H1 (cell line): ENCODE results near the gene NASP. TPM values are rescaled to one million over a fixed set of nuclear protein-coding genes. Genes with fewer than 3 reads are reported as not detected.

ENCODE experiments used
- CTCF ChIA-PET: fragments of 300-600 bp; sonication (Branson Sonifier 250); formaldehyde crosslinking; loops from one replicate; lab custom pipeline; 2021; ENCODE audit not compliant: partially characterized antibody; lab: Charles Lee
- POLR2A ChIA-PET: fragments of 300-600 bp; sonication (Branson Sonifier 250); formaldehyde crosslinking; loops from one replicate; lab custom pipeline; 2021; ENCODE audit warnings: inconsistent platforms; ENCODE audit not compliant: partially characterized antibody; lab: Charles Lee
- DNase-seq, 2 experiments: peaks; one replicate each; pipeline versions ENCODE4 v3.0.0 to v3.0.0-alpha.2; 2010 to 2022; ENCODE audit warnings: low spot score in 2 of 2, low read depth in 1 of 2, mixed read lengths in 1 of 2
- FAIRE-seq: peaks from 2 replicates; lab custom pipeline; 2011; peaks lifted over from hg19 to GRCh38; lab: Jason Lieb, UNC
- H2AFZ ChIP-seq: 2 replicates; pipeline ENCODE4 v1.8.1; 2012; ENCODE audit warnings: low read length, inconsistent platforms
- H2AK5ac ChIP-seq: 2 replicates; pipeline ENCODE4 v1.6.1; 2013; ENCODE audit warnings: low read depth, low read length
- H2BK120ac ChIP-seq: replicated peaks from 2 replicates; pipeline ENCODE3; 2013; ENCODE audit warnings: low read depth, low read length, inconsistent platforms
- H2BK12ac ChIP-seq: 2 replicates; pipeline ENCODE4 v1.6.1; 2013; ENCODE audit warnings: low read depth, low read length
- H2BK15ac ChIP-seq: 2 replicates; pipeline ENCODE4 v1.6.1; 2013; ENCODE audit warnings: low read length
- H2BK20ac ChIP-seq: 2 replicates; pipeline ENCODE4 v1.6.1; 2013; ENCODE audit warnings: low read length
- H2BK5ac ChIP-seq: 2 replicates; pipeline ENCODE4 v1.6.1; 2013; ENCODE audit warnings: low read depth, low read length
- H3K14ac ChIP-seq: 2 replicates; pipeline ENCODE4 v1.6.1; 2013; ENCODE audit warnings: inconsistent platforms; ENCODE audit not compliant: insufficient read length
- H3K18ac ChIP-seq: 2 replicates; pipeline ENCODE4 v1.6.1; 2013; ENCODE audit warnings: low read length; ENCODE audit errors: extremely low read depth
- H3K23ac ChIP-seq: 2 replicates; pipeline ENCODE4 v1.6.1; 2013; ENCODE audit warnings: inconsistent platforms; ENCODE audit not compliant: insufficient read length
- H3K23me2 ChIP-seq: 2 replicates; pipeline ENCODE4 v1.6.1; 2013; ENCODE audit warnings: low read depth, low read length
- H3K27ac ChIP-seq: 2 replicates; pipeline ENCODE4 v1.6.1; 2011; ENCODE audit warnings: low read depth, low read length, inconsistent platforms
- H3K27me3 ChIP-seq, 4 experiments: replicated peaks in 1 of 4; 1 replicate in 1 of 4; 2 replicates in 3 of 4; pipeline versions ENCODE4 v1.6.1 to v1.8.1; 2011 to 2013; ENCODE audit warnings: low read length in 3 of 4, mild to moderate bottlenecking in 3 of 4, inconsistent platforms in 2 of 4, mixed read lengths in 2 of 4, moderate library complexity in 1 of 4; ENCODE audit not compliant: control insufficient read depth in 3 of 4, insufficient read depth in 3 of 4; ENCODE audit errors: extremely low read depth in 1 of 4
- H3K36me3 ChIP-seq, 4 experiments: 2 replicates each; pipeline versions ENCODE4 v1.6.1 to v1.8.1; 2011 to 2013; ENCODE audit warnings: mild to moderate bottlenecking in 4 of 4, low read length in 3 of 4, moderate library complexity in 2 of 4, control low read depth in 1 of 4, inconsistent platforms in 1 of 4; ENCODE audit not compliant: insufficient read depth in 4 of 4, control insufficient read depth in 2 of 4
- H3K4ac ChIP-seq: replicated peaks from 2 replicates; pipeline ENCODE3; 2013; ENCODE audit warnings: low read length, low read depth, mixed read lengths, inconsistent platforms; ENCODE audit not compliant: insufficient read length
- H3K4me1 ChIP-seq, 4 experiments: replicated peaks in 1 of 4; 1 replicate in 1 of 4; 2 replicates in 3 of 4; pipeline versions ENCODE4 v1.6.1 to v1.8.1; 2011 to 2013; ENCODE audit warnings: low read length in 3 of 4, inconsistent platforms in 2 of 4, mixed read lengths in 1 of 4; ENCODE audit not compliant: insufficient read depth in 4 of 4, control insufficient read depth in 3 of 4
- H3K4me2 ChIP-seq, 2 experiments: 2 replicates each; pipeline versions ENCODE4 v1.6.1 to v1.8.1; 2011 to 2013; ENCODE audit warnings: low read depth in 2 of 2, low read length in 2 of 2, control low read depth in 1 of 2, inconsistent platforms in 1 of 2, mild to moderate bottlenecking in 1 of 2; ENCODE audit not compliant: insufficient read depth in 1 of 2
- H3K4me3 ChIP-seq, 4 experiments: fragments of 200-600, 300-600 bp in 1 of 4; sonication (generic), shearing (Covaris generic), sonication (Bioruptor Twin) in 1 of 4; 2 replicates each; pipeline versions ENCODE4 v1.5.1 to v1.8.1; 2011 to 2016; ENCODE audit warnings: low read length in 4 of 4, low read depth in 3 of 4, control low read depth in 2 of 4, inconsistent platforms in 2 of 4, mild to moderate bottlenecking in 2 of 4, mixed read lengths in 1 of 4, moderate library complexity in 1 of 4; ENCODE audit not compliant: insufficient read depth in 2 of 4; ENCODE audit errors: extremely low read depth in 1 of 4
- H3K56ac ChIP-seq: replicated peaks from 2 replicates; pipeline ENCODE3; 2013; ENCODE audit warnings: low read depth, mild to moderate bottlenecking, mixed read lengths, low read length, inconsistent platforms; ENCODE audit not compliant: insufficient read length
- H3K79me1 ChIP-seq: 2 replicates; pipeline ENCODE4 v1.6.1; 2013; ENCODE audit warnings: low read depth, low read length, control low read depth
- H3K79me2 ChIP-seq, 2 experiments: 2 replicates each; pipeline versions ENCODE4 v1.6.1 to v1.8.1; 2012 to 2013; ENCODE audit warnings: low read length in 2 of 2, mild to moderate bottlenecking in 2 of 2, inconsistent platforms in 1 of 2; ENCODE audit not compliant: insufficient read depth in 2 of 2, control insufficient read depth in 1 of 2
- H3K9ac ChIP-seq, 4 experiments: replicated peaks in 1 of 4; 1 replicate in 1 of 4; 2 replicates in 3 of 4; pipeline versions ENCODE4 v1.6.1 to v1.8.1; 2011 to 2013; ENCODE audit warnings: low read depth in 3 of 4, low read length in 3 of 4, control low read depth in 2 of 4, mild to moderate bottlenecking in 2 of 4, moderate library complexity in 2 of 4, inconsistent platforms in 1 of 4; ENCODE audit errors: extremely low read depth in 1 of 4
- H3K9me3 ChIP-seq, 2 experiments: 2 replicates each; pipeline versions ENCODE4 v1.6.1 to v1.8.1; 2012 to 2013; ENCODE audit warnings: mild to moderate bottlenecking in 2 of 2, moderate library complexity in 2 of 2, control low read depth in 1 of 2, inconsistent platforms in 1 of 2, low read depth in 1 of 2, low read length in 1 of 2, mixed read lengths in 1 of 2; ENCODE audit not compliant: insufficient read depth in 2 of 2
- H4K20me1 ChIP-seq, 2 experiments: replicated peaks in 1 of 2; 2 replicates each; pipeline versions ENCODE3 to v1.8.1; 2011 to 2013; ENCODE audit warnings: inconsistent platforms in 2 of 2, low read length in 2 of 2, mild to moderate bottlenecking in 1 of 2; ENCODE audit not compliant: insufficient read depth in 2 of 2, control insufficient read depth in 1 of 2
- H4K5ac ChIP-seq: 2 replicates; pipeline ENCODE4 v1.6.1; 2013; ENCODE audit warnings: low read length, low read depth, mixed read lengths, inconsistent platforms; ENCODE audit not compliant: insufficient read length
- H4K8ac ChIP-seq: 2 replicates; pipeline ENCODE4 v1.8.0; 2013; ENCODE audit warnings: mild to moderate bottlenecking, moderate library complexity, low read length, inconsistent platforms; ENCODE audit not compliant: insufficient read depth; ENCODE audit errors: extremely low read depth
- H4K91ac ChIP-seq: replicated peaks from 2 replicates; pipeline ENCODE3; 2013; ENCODE audit warnings: low read length, mixed read lengths, inconsistent platforms; ENCODE audit not compliant: insufficient read length
- CTBP2 ChIP-seq: IDR thresholded peaks from 2 replicates; pipeline ENCODE4 v1.7.0; 2011; ENCODE audit warnings: borderline replicate concordance, mild to moderate bottlenecking, moderate library complexity, mixed read lengths, low read length; ENCODE audit not compliant: insufficient read depth, insufficient read length
- EGR1 ChIP-seq: IDR thresholded peaks from 2 replicates; pipeline ENCODE4 v1.6.1; 2011; ENCODE audit warnings: low read depth, low read length, borderline replicate concordance
- EZH2 ChIP-seq: fragments of 200-600 bp; sonication (generic); IDR thresholded peaks from 2 replicates; pipeline ENCODE4 v1.7.1; 2012; ENCODE audit warnings: low read depth, mild to moderate bottlenecking, moderate library complexity, low read length, inconsistent platforms; ENCODE audit not compliant: severe bottlenecking
- JUN ChIP-seq: IDR thresholded peaks from 2 replicates; pipeline ENCODE4 v1.6.1; 2011; ENCODE audit warnings: low read depth, mild to moderate bottlenecking, improper control_type of control experiment, low read length
- KDM4A ChIP-seq: IDR thresholded peaks from one replicate; pipeline ENCODE4 v1.7.1; 2012; ENCODE audit warnings: low read depth, mild to moderate bottlenecking, moderate library complexity, low read length, inconsistent platforms; ENCODE audit not compliant: severe bottlenecking
- KDM5A ChIP-seq: fragments of 200-600 bp; IDR thresholded peaks from 2 replicates; pipeline ENCODE4 v1.7.1; 2012; ENCODE audit warnings: mild to moderate bottlenecking, low read length, inconsistent platforms, mixed read lengths
- MAFK ChIP-seq: IDR thresholded peaks from 2 replicates; pipeline ENCODE4 v1.6.1; 2012; ENCODE audit warnings: low read depth, mild to moderate bottlenecking, improper control_type of control experiment, low read length
- MAX ChIP-seq: IDR thresholded peaks from 2 replicates; pipeline ENCODE4 v1.6.1; 2012; ENCODE audit warnings: inconsistent platforms
- NANOG ChIP-seq: IDR thresholded peaks from 2 replicates; pipeline ENCODE4 v1.6.1; 2011; ENCODE audit warnings: low read length, low read depth, mild to moderate bottlenecking, inconsistent platforms; ENCODE audit not compliant: insufficient read depth, poor library complexity, severe bottlenecking
- PHF8 ChIP-seq: fragments of 200-600 bp; sonication (generic); conservative IDR thresholded peaks from 2 replicates; pipeline ENCODE4 v1.7.1; 2012; ENCODE audit warnings: low read depth, mild to moderate bottlenecking, inconsistent platforms, low read length, moderate library complexity
- POLR2AphosphoS5 ChIP-seq: IDR thresholded peaks from 2 replicates; pipeline ENCODE4 v1.6.1; 2011; ENCODE audit warnings: low read depth, low read length
- SIX5 ChIP-seq: IDR thresholded peaks from 2 replicates; pipeline ENCODE4 v1.6.1; 2011; ENCODE audit warnings: mild to moderate bottlenecking, low read depth, low read length
- TCF12 ChIP-seq: IDR thresholded peaks from 2 replicates; pipeline ENCODE4 v1.6.1; 2011; ENCODE audit warnings: low read depth, mild to moderate bottlenecking, low read length
- WGBS, 2 experiments: shearing (Covaris generic) in 1 of 2; methylation state at CpG; one replicate each; pipeline versions ENCODE4 v1.1.6 to v1.1.7; 2013 to 2015; ENCODE audit warnings: low lambda C conversion rate in 2 of 2, mixed read lengths in 2 of 2, inconsistent platforms in 1 of 2, low coverage in 1 of 2, missing lambda C conversion rate in 1 of 2; ENCODE audit not compliant: insufficient replicate concordance in 2 of 2, insufficient coverage in 1 of 2, insufficient read length in 1 of 2; ENCODE audit errors: extremely low coverage in 1 of 2, missing lambda C conversion rate in 1 of 2; 5-methylcytosine and 5-hydroxymethylcytosine counted together
- polyA plus RNA-seq, 7 experiments: library from polyadenylated mRNA; depleted of rRNA in 3 of 7; stranded (reverse) in 5 of 7; unstranded in 2 of 7; fragments of >200 nt in 5 of 7; fragments of 200-250 nt in 2 of 7; gene quantifications; 1 replicate in 5 of 7; 2 replicates in 1 of 7; 4 replicates in 1 of 7; pipeline versions ENCODE4 v1.2.1 to v1.2.3, GENCODE V29; 2011 to 2013; ENCODE audit warnings: missing spikeins in 2 of 7, mixed read lengths in 2 of 7
- total RNA-seq: library from RNA; stranded (reverse); fragmentation: NEBNext Ultra II Directional; extraction: Animal tissue kit (Norgen Biotek cat#: 25700); gene quantifications from 2 replicates; pipeline ENCODE4 v1.2.1, GENCODE V29; 2021

NASP gene
- total and polyA plus RNA-seq, 2 of the 8 experiments (the other 6 are each of a cell fraction or from before 2014, with no cell fraction given) = 263 to 647 TPM

- FAIRE-seq = no peak
Measured at GRCh38 chr1:45615885-45616284, 32.0 kb downstream of the NASP start.

More at GRCh38 chr1:45615885-45616284, 32.0 kb downstream of the NASP start:
- no peak for DNase-seq
- H3K14ac ChIP-seq = no peak overlapping the region
- peaks cover 33 to 78% (median 57%) of the 10 kb centered on the region in 4 experiments for H3K36me3 ChIP-seq
- H2AK5ac ChIP-seq = no peak overlapping the region
- H3K4me2 ChIP-seq = no peak overlapping the region
- no peak overlapping the region for H2BK12ac ChIP-seq
- no peak overlapping the region for H3K56ac ChIP-seq
- no peak overlapping the region for H3K18ac ChIP-seq
- no peaks in the 10 kb centered on the region for H3K23me2 ChIP-seq
- no peak overlapping the region for H2BK20ac ChIP-seq
- no peaks in the 10 kb centered on the region for H3K79me1 ChIP-seq
- H2AFZ ChIP-seq = no peak overlapping the region
- H4K20me1 ChIP-seq = peaks cover 7 to 24% of the 10 kb centered on the region in 2 experiments
- H3K9ac ChIP-seq = no peak overlapping the region
- H3K79me2 ChIP-seq = peaks cover 0 to 10% of the 10 kb centered on the region in 2 experiments; a peak in 2 of 4 replicates
- H3K9me3 ChIP-seq = no peaks in the 10 kb centered on the region
- no peak overlapping the region for H4K91ac ChIP-seq
- H3K23ac ChIP-seq = no peak overlapping the region
- POLR2A ChIA-PET = interaction anchor here (2.2 kb wide), 1 partner anchor 13 kb away, joined by 8 read pairs; no protein-coding TSS in a partner anchor
- H3K4ac ChIP-seq = no peak overlapping the region
- H4K8ac ChIP-seq = no peak overlapping the region
- H2BK15ac ChIP-seq = no peak overlapping the region
- H2BK120ac ChIP-seq = no peak overlapping the region
- TF ChIP-seq POLR2AphosphoS5 (no peak), SIX5 (no peak), CTBP2 (no peak), EZH2 (no peak), KDM4A (no peak), MAX (no peak), KDM5A (no peak), PHF8 (no peak), MAFK (no peak), EGR1 (no peak), NANOG (no peak), JUN (no peak), TCF12 (no peak)
- no peaks in the 10 kb centered on the region for H3K27me3 ChIP-seq
- no peaks in the 10 kb centered on the region for H3K4me1 ChIP-seq
- H4K5ac ChIP-seq = no peak overlapping the region
- no peak overlapping the region for H2BK5ac ChIP-seq
- CTCF ChIA-PET = no interaction called here
- H3K4me3 ChIP-seq = no peak overlapping the region
- H3K27ac ChIP-seq = no peak overlapping the region
- WGBS, 2 experiments = 81% methylated on average over 1 of the region's 1 CpG; no CpG with 5 or more reads in 1 of the 2 experiments
